PC-3 (cell line): ENCODE data around the gene MIPEP. TPM values are rescaled to one million over a fixed set of nuclear protein-coding genes. Genes with fewer than 3 reads are reported as not detected.

Experiments
- ATAC-seq: fragments of 200-7000 bp; cut with Tn5 transposase; 2 replicates; pipeline ENCODE4 v1.9.1; 2020; ENCODE audit warnings: mild to moderate bottlenecking, moderate library complexity
- BruUV-seq: library from RNA; stranded (reverse); fragments of 400-500 nt; replicated peaks from 2 replicates; lab custom pipeline; 2021; lab: Mats Ljungman, UMichigan
- CTCF ChIA-PET: fragments of 300-600 bp; sonication (Branson Sonifier 250); formaldehyde crosslinking; loops from one replicate; lab custom pipeline; 2022; ENCODE audit warnings: antibody characterized with exemption; lab: Charles Lee
- POLR2A ChIA-PET: fragments of 300-600 bp; sonication (Branson Sonifier 250); formaldehyde crosslinking; loops from one replicate; lab custom pipeline; 2022; ENCODE audit warnings: antibody characterized with exemption; ENCODE audit not compliant: unreplicated experiment; lab: Charles Lee
- DNase-seq: peaks from one replicate; pipeline ENCODE4 v3.0.0-alpha.2; 2015
- H2AFZ ChIP-seq: fragments of 300-600 bp; sonication (generic); 2 replicates; pipeline ENCODE4 v1.6.0; 2016; ENCODE audit warnings: antibody characterized with exemption, low read length
- H3F3A ChIP-seq: fragments of 300-600 bp; sonication (generic); one replicate; pipeline ENCODE4 v1.6.0; 2017; ENCODE audit warnings: antibody characterized with exemption, low read length, control low read depth, mild to moderate bottlenecking; ENCODE audit not compliant: unreplicated experiment
- H3K27ac ChIP-seq: fragments of 300-600 bp; sonication (generic); 2 replicates; pipeline ENCODE4 v1.5.1; 2016; ENCODE audit warnings: mild to moderate bottlenecking, low read length
- H3K27me3 ChIP-seq: fragments of 300-600 bp; sonication (generic); 2 replicates; pipeline ENCODE4 v1.6.1; 2016; ENCODE audit warnings: low read length, mixed read lengths
- H3K36me3 ChIP-seq: fragments of 300-600 bp; sonication (generic); 2 replicates; pipeline ENCODE4 v1.6.1; 2016; ENCODE audit warnings: low read depth, mixed run types, low read length, mixed read lengths
- H3K4me1 ChIP-seq: fragments of 300-600 bp; sonication (generic); 2 replicates; pipeline ENCODE4 v1.5.1; 2016; ENCODE audit warnings: low read length; ENCODE audit not compliant: insufficient read depth
- H3K4me2 ChIP-seq: fragments of 300-600 bp; sonication (generic); 2 replicates; pipeline ENCODE4 v1.6.0; 2016; ENCODE audit warnings: low read length
- H3K4me3 ChIP-seq: fragments of 300-600 bp; sonication (generic); 2 replicates; pipeline ENCODE4 v1.5.1; 2016; ENCODE audit warnings: mild to moderate bottlenecking, low read length, mixed read lengths
- H3K79me2 ChIP-seq: fragments of 300-600 bp; sonication (generic); 2 replicates; pipeline ENCODE4 v1.6.1; 2017; ENCODE audit warnings: low read length, mixed read lengths
- H3K9ac ChIP-seq: fragments of 300-600 bp; sonication (generic); 2 replicates; pipeline ENCODE4 v1.6.0; 2016; ENCODE audit warnings: mild to moderate bottlenecking, low read length
- H3K9me2 ChIP-seq: fragments of 300-600 bp; sonication (generic); replicated peaks from 2 replicates; pipeline ENCODE4 v1.6.1; 2016; ENCODE audit warnings: mixed run types, low read length, mixed read lengths
- H3K9me3 ChIP-seq: fragments of 300-600 bp; sonication (generic); 2 replicates; pipeline ENCODE4 v1.6.1; 2016; ENCODE audit warnings: low read length, mixed read lengths
- H4K20me1 ChIP-seq: fragments of 300-600 bp; sonication (generic); 2 replicates; pipeline ENCODE4 v1.6.1; 2016; ENCODE audit warnings: low read length, mixed read lengths
- CTCF ChIP-seq: fragments of 300-600 bp; sonication (generic); conservative IDR thresholded peaks from 2 replicates; pipeline ENCODE4 v1.5.1; 2017; ENCODE audit warnings: antibody characterized with exemption, low read depth, mild to moderate bottlenecking, low read length
- EZH2 ChIP-seq: fragments of 300-600 bp; sonication (generic); IDR thresholded peaks from one replicate; pipeline ENCODE4 v1.6.1; 2017; ENCODE audit warnings: antibody characterized with exemption, mild to moderate bottlenecking, low read length; ENCODE audit not compliant: unreplicated experiment
- EZH2phosphoT487 ChIP-seq: fragments of 300-600 bp; sonication (generic); IDR thresholded peaks from 2 replicates; pipeline ENCODE4 v1.6.1; 2018; ENCODE audit warnings: mild to moderate bottlenecking, antibody characterized with exemption, low read length, borderline replicate concordance
- intact Hi-C: fragments of 100-400 bp; cut with micrococcal nuclease; formaldehyde crosslinking; loops from 2 replicates; pipeline ENCODE4 v1.9.0; 2023
- total RNA-seq: library from RNA; depleted of rRNA; stranded (reverse); fragments of >200 nt; gene quantifications from 2 replicates; pipeline ENCODE4 v1.2.3, GENCODE V29; 2014

The MIPEP gene
- total RNA-seq, 1 experiment from 2014 or later, result 30.5 TPM

DNA sequence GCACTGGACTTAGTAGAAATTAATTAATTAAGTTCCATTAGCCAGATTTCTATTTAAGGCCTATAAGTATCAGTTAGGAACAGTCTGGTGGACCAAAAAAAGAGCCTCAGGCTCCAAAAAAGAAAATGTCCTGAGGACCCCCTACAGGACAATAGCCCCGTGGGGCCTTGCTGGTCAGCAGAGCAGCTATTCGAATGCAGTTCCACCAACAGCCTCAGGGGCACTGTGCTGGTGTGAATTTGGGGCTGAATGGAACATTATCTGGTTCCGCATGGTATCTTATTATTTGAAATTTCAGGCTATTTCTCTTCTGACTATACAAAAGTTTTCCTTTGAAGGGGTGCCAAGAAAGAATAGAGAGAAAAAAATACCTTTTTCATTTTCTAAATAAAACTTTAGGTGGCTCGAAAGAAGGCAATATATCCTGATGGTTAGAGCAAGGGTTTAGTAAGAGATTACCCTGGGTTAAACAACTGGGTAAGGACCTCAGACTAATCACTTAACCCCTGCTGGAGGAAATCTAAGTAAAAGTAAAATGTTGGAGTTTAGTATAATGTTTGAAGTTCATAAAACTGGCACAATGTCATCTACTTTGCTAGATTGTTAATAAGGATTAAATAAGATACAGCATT lies 147.2 kb downstream of the MIPEP start:
- DNase-seq (peak; percentile 39), ATAC-seq (peak; percentile 32; the same call in 1 of the 2 replicates)
- Histone ChIP-seq H3F3A (no peaks in the 10 kb centered on the region), H3K9me2 (no peaks in the 10 kb centered on the region), H3K4me1 (peaks cover 22% of the 10 kb centered on the region), H3K9me3 (no peaks in the 10 kb centered on the region), H3K4me2 (no peak overlapping the region), H3K36me3 (no peaks in the 10 kb centered on the region), H3K27me3 (no peaks in the 10 kb centered on the region), H4K20me1 (no peaks in the 10 kb centered on the region), H3K9ac (no peak overlapping the region), H3K79me2 (no peaks in the 10 kb centered on the region), H2AFZ (no peak overlapping the region), H3K27ac (no peak overlapping the region), H3K4me3 (no peak overlapping the region)
- BruUV-seq, result no TSS peak
- ChIA-PET POLR2A (no interaction called here), CTCF (interaction anchor here (0.7 kb wide), 1 partner anchor 137 kb away, joined by 3 read pairs; no protein-coding TSS in a partner anchor)
- TF ChIP-seq CTCF (peak; percentile 72), EZH2 (no peak)
- intact Hi-C loops, result no loop called here

DNA sequence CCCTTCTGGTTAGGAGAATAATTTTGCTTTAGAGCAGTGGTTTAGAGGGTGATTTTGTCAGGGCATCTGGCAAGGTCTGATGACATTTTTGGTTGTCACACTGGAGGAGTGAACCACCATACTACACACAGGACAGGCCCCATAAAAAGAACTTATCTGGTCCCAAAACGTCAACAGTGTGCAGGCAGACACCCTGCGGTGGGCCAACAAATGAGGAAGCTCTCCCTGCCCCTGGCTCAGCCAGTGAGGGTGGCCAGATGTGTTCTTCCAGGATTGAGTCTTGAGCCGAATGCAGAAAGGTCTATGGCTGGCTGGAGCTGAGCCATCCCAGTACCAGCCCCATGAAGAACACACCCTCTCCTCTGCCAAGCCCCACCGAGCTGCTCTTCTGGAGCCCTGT lies 149.2 kb downstream of the MIPEP start:
- TF ChIP-seq EZH2phosphoT487 (no peak), CTCF (no peak), EZH2 (no peak)
- Histone ChIP-seq H3K79me2 (no peaks in the 10 kb centered on the region), H3K4me3 (no peak overlapping the region), H4K20me1 (no peaks in the 10 kb centered on the region), H3K27ac (no peak overlapping the region), H2AFZ (no peak overlapping the region), H3K4me2 (no peak overlapping the region), H3K36me3 (no peaks in the 10 kb centered on the region), H3K9me2 (no peaks in the 10 kb centered on the region), H3K27me3 (no peaks in the 10 kb centered on the region), H3F3A (no peaks in the 10 kb centered on the region), H3K4me1 (peaks cover 22% of the 10 kb centered on the region), H3K9me3 (no peaks in the 10 kb centered on the region), H3K9ac (no peak overlapping the region)
- DNase-seq, result no peak
- intact Hi-C loops, result no loop called here
- ATAC-seq, result no peak
- POLR2A ChIA-PET, result no interaction called here
- no TSS peak for BruUV-seq
- CTCF ChIA-PET, result no interaction called here

DNA sequence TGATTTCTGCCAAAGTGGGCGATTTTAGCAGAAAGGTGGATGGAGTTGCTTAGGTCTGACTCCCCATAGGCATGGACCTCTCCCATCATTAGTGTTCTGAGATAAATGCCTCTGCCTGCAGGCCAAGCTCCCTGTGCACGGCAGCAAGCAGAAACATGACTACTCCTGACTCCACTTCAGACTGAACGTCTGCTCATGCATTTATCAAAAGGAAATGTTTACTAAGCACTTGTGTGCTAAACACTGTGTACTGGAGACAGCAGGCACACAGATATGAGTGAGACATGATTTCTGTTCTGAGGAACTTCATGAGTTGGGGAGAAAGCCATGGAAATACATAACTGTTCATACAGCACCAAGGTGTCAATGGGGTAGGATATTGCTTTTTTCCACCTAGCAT lies 149.6 kb downstream of the MIPEP start:
- H2AFZ ChIP-seq, result no peak overlapping the region
- peaks cover 18% of the 10 kb centered on the region for H3K4me1 ChIP-seq
- ChIA-PET POLR2A (no interaction called here), CTCF (no interaction called here)
- no peak overlapping the region for H3K27ac ChIP-seq
- DNase-seq (no peak), ATAC-seq (no peak)
- H3K9me3 ChIP-seq, result no peaks in the 10 kb centered on the region
- H3K27me3 ChIP-seq, result no peaks in the 10 kb centered on the region
- no peak overlapping the region for H3K4me3 ChIP-seq
- TF ChIP-seq EZH2 (no peak), EZH2phosphoT487 (no peak), CTCF (no peak)
- BruUV-seq, result no TSS peak
- H4K20me1 ChIP-seq, result no peaks in the 10 kb centered on the region
- H3K9me2 ChIP-seq, result no peaks in the 10 kb centered on the region
- H3F3A ChIP-seq, result no peaks in the 10 kb centered on the region
- H3K4me2 ChIP-seq, result no peak overlapping the region
- intact Hi-C loops, result no loop called here
- no peak overlapping the region for H3K9ac ChIP-seq
- no peaks in the 10 kb centered on the region for H3K79me2 ChIP-seq
- no peaks in the 10 kb centered on the region for H3K36me3 ChIP-seq
